Activated B cell treated with CpG ODN at 0.5 μM for 24 hours (primary cell): ENCODE data around the gene SH3RF3. TPM values are rescaled to one million over a fixed set of nuclear protein-coding genes. Genes with fewer than 3 reads are reported as not detected.
"Not testable (repeated sequence)": the region's sequence is repeated elsewhere in the genome, so short reads cannot be mapped to it uniquely, and the experiment has no call there.

Experiments
- ATAC-seq: fragments of 200-7000 bp; cut with Tn5 transposase; one replicate; pipeline ENCODE4 v1.10.0; 2021; ENCODE audit warnings: low read depth, mild to moderate bottlenecking, moderate library complexity
- CTCF ChIA-PET: fragments of 350-600 bp; sonication (Branson Sonifier 250); formaldehyde crosslinking; loops from one replicate; lab custom pipeline; 2021; ENCODE audit warnings: antibody characterized with exemption; lab: Charles Lee
- POLR2A ChIA-PET: fragments of 350-600 bp; sonication (Branson Sonifier 250); formaldehyde crosslinking; loops from one replicate; lab custom pipeline; 2021; ENCODE audit warnings: antibody characterized with exemption; lab: Charles Lee
- DNase-seq: peaks from one replicate; pipeline ENCODE4 v3.0.0; 2022
- H3K27ac Mint-ChIP-seq: one replicate; pipeline ENCODE4 v1.8.0; 2020; ENCODE audit warnings: mixed read lengths
- H3K27me3 Mint-ChIP-seq: one replicate; pipeline ENCODE4 v1.8.0; 2021; ENCODE audit warnings: mixed read lengths
- H3K36me3 Mint-ChIP-seq: one replicate; pipeline ENCODE4 v1.8.0; 2021; ENCODE audit warnings: low read depth, mixed read lengths
- H3K4me1 Mint-ChIP-seq: one replicate; pipeline ENCODE4 v1.8.0; 2021; ENCODE audit warnings: mixed read lengths
- H3K4me3 Mint-ChIP-seq: one replicate; pipeline ENCODE4 v1.8.0; 2020; ENCODE audit warnings: mild to moderate bottlenecking, mixed read lengths
- H3K9me3 Mint-ChIP-seq: one replicate; pipeline ENCODE4 v1.8.0; 2020; ENCODE audit warnings: mixed read lengths
- CTCF ChIP-seq: fragments of 200-600 bp; IDR thresholded peaks from one replicate; pipeline ENCODE4 v1.8.0; 2022; ENCODE audit warnings: antibody characterized with exemption, mild to moderate bottlenecking
- intact Hi-C: fragments of 100-400 bp; cut with micrococcal nuclease; formaldehyde crosslinking; loops from one replicate; pipeline ENCODE4 v1.15.1; 2024
- total RNA-seq: library from RNA; stranded (reverse); gene quantifications from 2 replicates; pipeline ENCODE4 v1.2.3, GENCODE V29; 2022

SH3RF3 gene
- total RNA-seq, 1 donor from 2014 or later, result 0.09 TPM

DNA sequence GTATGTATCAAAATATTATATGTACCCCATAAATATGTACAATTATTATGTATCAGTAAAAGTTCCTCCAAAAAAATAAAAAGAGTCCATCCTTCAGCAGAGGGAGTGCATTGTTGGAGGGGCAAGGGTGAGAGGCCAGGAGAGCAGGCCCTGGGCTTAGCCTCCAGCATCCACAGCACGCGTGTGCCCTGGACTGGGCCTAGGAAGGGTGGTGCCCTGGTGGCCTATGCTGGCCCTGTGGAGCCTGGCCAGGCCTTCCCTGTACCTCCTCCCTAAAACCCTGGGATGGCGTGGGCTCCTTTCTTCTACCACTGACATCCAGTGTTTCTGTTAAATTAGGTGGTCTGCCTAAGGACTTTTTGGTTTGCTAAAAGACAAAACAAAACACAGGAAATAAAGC, 93.4 kb downstream of the SH3RF3 start:
- Mint-ChIP-seq H3K27ac (no peak overlapping the region), H3K27me3 (no peaks in the 10 kb centered on the region), H3K36me3 (no peaks in the 10 kb centered on the region), H3K4me3 (no peak overlapping the region), H3K4me1 (peaks cover 26% of the 10 kb centered on the region), H3K9me3 (no peaks in the 10 kb centered on the region)
- DNase-seq, result no peak
- POLR2A ChIA-PET, result no interaction called here
- CTCF ChIA-PET, result no interaction called here
- no peak for ATAC-seq
- TF ChIP-seq CTCF, result no peak
- intact Hi-C loops, result no loop called here

DNA sequence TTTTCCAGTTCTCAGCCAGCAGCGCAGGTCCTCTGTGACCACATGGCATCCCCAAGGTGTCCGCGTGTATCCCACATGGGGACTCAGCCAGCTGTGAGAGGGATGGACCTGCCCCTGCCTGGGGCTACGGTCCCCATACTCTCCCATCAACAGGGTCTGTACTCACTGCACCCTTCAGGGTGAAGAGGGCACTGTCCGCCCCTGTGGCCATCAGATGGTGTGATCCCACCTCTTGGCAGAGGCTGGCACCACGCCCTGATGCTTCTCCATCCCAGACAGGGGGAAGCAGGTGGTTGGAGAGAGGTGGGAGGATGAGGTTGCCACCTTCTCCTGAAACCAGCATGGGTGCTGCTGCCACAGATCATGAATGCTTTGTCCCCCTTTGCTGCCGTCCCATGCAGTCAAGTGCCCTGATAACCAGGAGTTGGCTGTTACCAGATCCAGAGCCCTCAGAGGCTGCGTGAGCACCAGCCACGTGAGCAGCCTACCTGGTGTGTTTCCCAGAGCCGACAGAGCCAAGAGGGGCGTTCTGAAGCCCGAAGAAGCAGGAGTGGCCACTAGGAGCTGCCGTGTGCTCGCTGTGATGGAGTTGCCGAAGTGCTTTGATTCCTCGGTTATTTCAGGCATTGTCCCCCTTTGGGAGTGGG, 93.9 kb downstream of the SH3RF3 start:
- H3K4me1 Mint-ChIP-seq, result peaks cover 21% of the 10 kb centered on the region
- no peak overlapping the region for H3K27ac Mint-ChIP-seq
- no peaks in the 10 kb centered on the region for H3K27me3 Mint-ChIP-seq
- H3K9me3 Mint-ChIP-seq, result no peaks in the 10 kb centered on the region
- ChIA-PET POLR2A (no interaction called here), CTCF (no interaction called here)
- H3K36me3 Mint-ChIP-seq, result no peaks in the 10 kb centered on the region
- no peak overlapping the region for H3K4me3 Mint-ChIP-seq
- ATAC-seq (no peak), DNase-seq (no peak)
- TF ChIP-seq CTCF, result no peak
- intact Hi-C loops, result no loop called here

- Mint-ChIP-seq H3K36me3 (no peaks in the 10 kb centered on the region), H3K4me3 (no peak overlapping the region), H3K9me3 (no peaks in the 10 kb centered on the region), H3K4me1 (peaks cover 16% of the 10 kb centered on the region), H3K27ac (no peak overlapping the region), H3K27me3 (no peaks in the 10 kb centered on the region)
- no peak for TF ChIP-seq CTCF
- ChIA-PET POLR2A (no interaction called here), CTCF (no interaction called here)
- intact Hi-C loops, result no loop called here
- DNase-seq (no peak), ATAC-seq (no peak)
These were observed 94.5 kb downstream of the SH3RF3 start for GRCh38 chr2:109223490-109223889.

GRCh38 chr2:109224341-109224740, 95.3 kb downstream of the SH3RF3 start:
- CTCF ChIA-PET, H3K4me1 Mint-ChIP-seq, POLR2A ChIA-PET, H3K9me3 Mint-ChIP-seq, ATAC-seq, H3K27me3 Mint-ChIP-seq, DNase-seq, intact Hi-C loops, H3K36me3 Mint-ChIP-seq, H3K4me3 Mint-ChIP-seq, H3K27ac Mint-ChIP-seq: not testable (repeated sequence)

GRCh38 chr2:109225170-109225782, 96.3 kb downstream of the SH3RF3 start:
- Mint-ChIP-seq H3K4me3 (no peak overlapping the region), H3K27me3 (no peaks in the 10 kb centered on the region), H3K9me3 (no peaks in the 10 kb centered on the region), H3K4me1 (peaks cover 8% of the 10 kb centered on the region), H3K27ac (no peak overlapping the region), H3K36me3 (no peaks in the 10 kb centered on the region)
- ChIA-PET CTCF (no interaction called here), POLR2A (no interaction called here)
- TF ChIP-seq CTCF, result no peak
- intact Hi-C loops, result no loop called here
- ATAC-seq (no peak), DNase-seq (no peak)
